C4-2B (cell line): ENCODE data around the gene PRKG2.

Experiments
- ZFX ChIP-seq: fragments of 450-650 bp; IDR thresholded peaks from 2 replicates; pipeline ENCODE4 v1.6.1; 2017
- TF ChIP-seq, protein P1 (sequence below): fragments of 450-650 bp; conservative IDR thresholded peaks from 2 replicates; pipeline ENCODE4 v1.5.1; 2017; ENCODE audit warnings: mild to moderate bottlenecking

DNA sequence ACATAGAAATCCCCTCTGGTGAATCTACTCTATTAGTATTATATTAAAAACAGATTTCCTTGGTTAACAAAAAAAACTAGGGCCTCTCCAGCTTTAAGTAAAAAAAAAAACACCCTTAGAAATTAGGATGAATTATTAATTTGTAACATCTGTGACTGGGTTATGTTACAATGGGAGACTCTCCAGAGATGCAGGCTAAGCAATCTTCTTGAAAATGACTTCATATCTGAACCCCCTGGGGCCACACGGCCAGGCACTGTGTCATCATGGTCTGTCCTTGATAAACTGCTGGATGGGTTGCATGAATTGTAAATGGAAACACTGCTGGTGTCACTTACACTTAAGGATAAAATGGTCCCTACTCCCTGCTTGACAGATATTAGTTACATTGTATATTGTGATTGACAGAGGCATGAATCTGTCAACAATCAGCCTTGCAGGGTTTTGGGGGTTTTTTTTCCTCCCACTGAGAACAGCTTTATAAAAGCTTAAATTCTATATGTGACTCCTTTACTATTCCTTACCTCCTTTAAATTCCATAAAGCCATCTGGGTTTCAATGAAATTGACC is 49.1 kb downstream of the PRKG2 start:
- TF ChIP-seq, protein P1, sequence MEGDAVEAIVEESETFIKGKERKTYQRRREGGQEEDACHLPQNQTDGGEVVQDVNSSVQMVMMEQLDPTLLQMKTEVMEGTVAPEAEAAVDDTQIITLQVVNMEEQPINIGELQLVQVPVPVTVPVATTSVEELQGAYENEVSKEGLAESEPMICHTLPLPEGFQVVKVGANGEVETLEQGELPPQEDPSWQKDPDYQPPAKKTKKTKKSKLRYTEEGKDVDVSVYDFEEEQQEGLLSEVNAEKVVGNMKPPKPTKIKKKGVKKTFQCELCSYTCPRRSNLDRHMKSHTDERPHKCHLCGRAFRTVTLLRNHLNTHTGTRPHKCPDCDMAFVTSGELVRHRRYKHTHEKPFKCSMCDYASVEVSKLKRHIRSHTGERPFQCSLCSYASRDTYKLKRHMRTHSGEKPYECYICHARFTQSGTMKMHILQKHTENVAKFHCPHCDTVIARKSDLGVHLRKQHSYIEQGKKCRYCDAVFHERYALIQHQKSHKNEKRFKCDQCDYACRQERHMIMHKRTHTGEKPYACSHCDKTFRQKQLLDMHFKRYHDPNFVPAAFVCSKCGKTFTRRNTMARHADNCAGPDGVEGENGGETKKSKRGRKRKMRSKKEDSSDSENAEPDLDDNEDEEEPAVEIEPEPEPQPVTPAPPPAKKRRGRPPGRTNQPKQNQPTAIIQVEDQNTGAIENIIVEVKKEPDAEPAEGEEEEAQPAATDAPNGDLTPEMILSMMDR: no peak
- no peak for TF ChIP-seq ZFX
